HCT116 (cell line): ENCODE measurements around the gene PDE6H. TPM values are rescaled to one million over a fixed set of nuclear protein-coding genes. Genes with fewer than 3 reads are reported as not detected.

Experiments used
- ATAC-seq: fragments of 200-7000 bp; cut with Tn5 transposase; 2 replicates; pipeline ENCODE4 v1.9.1; 2020; ENCODE audit warnings: mild to moderate bottlenecking, moderate library complexity
- BruUV-seq: library from RNA; stranded (reverse); fragments of 400-500 nt; replicated peaks from 2 replicates; lab custom pipeline; 2021; lab: Mats Ljungman, UMichigan
- CTCF ChIA-PET: fragments of 300-600 bp; sonication (Branson Sonifier 250); formaldehyde crosslinking; loops from one replicate; lab custom pipeline; 2021; ENCODE audit warnings: antibody characterized with exemption; lab: Charles Lee
- POLR2A ChIA-PET: fragments of 300-600, 350-600 bp; sonication (Branson Sonifier 250); formaldehyde crosslinking; loops from one replicate; lab custom pipeline; 2021; ENCODE audit warnings: antibody characterized with exemption; lab: Charles Lee
- RAD21 ChIA-PET, 2 experiments: fragments of 300-600 bp; sonication (Branson Sonifier 250); formaldehyde crosslinking; loops; one replicate each; lab custom pipeline; 2023; ENCODE audit warnings: low total read pairs in 2 of 2; ENCODE audit not compliant: uncharacterized antibody in 2 of 2, unreplicated experiment in 2 of 2, low non-redundant PET in 1 of 2; lab: Charles Lee
- DNase-seq: peaks from one replicate; pipeline ENCODE4 v3.0.0-alpha.2; 2010; ENCODE audit warnings: low read depth, low spot score
- H2AFZ ChIP-seq: fragments of 200-600 bp; shearing (Covaris generic), sonication (generic); 2 replicates; pipeline ENCODE4 v1.6.1; 2017; ENCODE audit warnings: low read depth, mixed run types, mixed read lengths, antibody characterized with exemption, low read length; ENCODE audit not compliant: poor library complexity, severe bottlenecking
- H3K27ac ChIP-seq: 2 replicates; pipeline ENCODE4 v1.5.1; 2012; ENCODE audit warnings: low read depth, low read length
- H3K27me3 ChIP-seq: fragments of 200-600 bp; sonication (generic); 2 replicates; pipeline ENCODE4 v1.6.1; 2016; ENCODE audit warnings: mixed run types, low read length, mixed read lengths; ENCODE audit not compliant: insufficient read depth
- H3K36me3 ChIP-seq, 2 experiments: fragments of 200-500 bp in 1 of 2; fragments of 200-600 bp in 1 of 2; sonication (Bioruptor generic) in 1 of 2; sonication (generic) in 1 of 2; 2 replicates each; pipeline versions ENCODE4 v1.5.1 to v1.6.1; 2014 to 2016; ENCODE audit warnings: low read length in 2 of 2, inconsistent platforms in 1 of 2, mixed read lengths in 1 of 2, mixed run types in 1 of 2; ENCODE audit not compliant: insufficient read depth in 2 of 2, control insufficient read depth in 1 of 2
- H3K4me1 ChIP-seq, 2 experiments: fragments of 200-600 bp in 1 of 2; sonication (generic) in 1 of 2; 2 replicates each; pipeline versions ENCODE4 v1.5.1 to v1.6.1; 2012 to 2017; ENCODE audit warnings: low read length in 2 of 2, inconsistent platforms in 1 of 2, mild to moderate bottlenecking in 1 of 2, mixed read lengths in 1 of 2, mixed run types in 1 of 2, moderate library complexity in 1 of 2; ENCODE audit not compliant: insufficient read depth in 2 of 2, control insufficient read depth in 1 of 2
- H3K4me2 ChIP-seq: fragments of 200-600 bp; sonication (generic); 2 replicates; pipeline ENCODE4 v1.6.1; 2017; ENCODE audit warnings: mixed run types, low read length, mixed read lengths
- H3K4me3 ChIP-seq, 2 experiments: fragments of 200-600 bp in 1 of 2; sonication (generic) in 1 of 2; replicated peaks in 1 of 2; 2 replicates each; pipeline ENCODE4 v1.5.1; 2011 to 2016; ENCODE audit warnings: low read length in 2 of 2, control low read depth in 1 of 2, low read depth in 1 of 2, mild to moderate bottlenecking in 1 of 2, mixed read lengths in 1 of 2, mixed run types in 1 of 2
- H3K79me2 ChIP-seq: fragments of 200-600 bp; sonication (generic); 2 replicates; pipeline ENCODE4 v1.6.1; 2017; ENCODE audit warnings: mild to moderate bottlenecking, mixed run types, low read length, moderate library complexity, mixed read lengths; ENCODE audit not compliant: insufficient read depth
- H3K9ac ChIP-seq: fragments of 200-600 bp; sonication (generic); 2 replicates; pipeline ENCODE4 v1.6.1; 2016; ENCODE audit warnings: low read length, mixed read lengths
- H3K9me2 ChIP-seq: fragments of 200-600 bp; sonication (generic), shearing (Covaris generic); 2 replicates; pipeline ENCODE4 v1.6.1; 2017; ENCODE audit warnings: mixed run types, mild to moderate bottlenecking, moderate library complexity; ENCODE audit not compliant: insufficient read depth
- H3K9me3 ChIP-seq, 2 experiments: fragments of 200-500 bp in 1 of 2; fragments of 200-600 bp in 1 of 2; sonication (Bioruptor generic) in 1 of 2; sonication (generic) in 1 of 2; 2 replicates each; pipeline ENCODE4 v1.6.1; 2014 to 2017; ENCODE audit warnings: low read length in 2 of 2, mixed read lengths in 2 of 2, inconsistent platforms in 1 of 2, low read depth in 1 of 2, mild to moderate bottlenecking in 1 of 2, mixed run types in 1 of 2, moderate library complexity in 1 of 2; ENCODE audit not compliant: control insufficient read depth in 1 of 2, insufficient read depth in 1 of 2
- H4K20me1 ChIP-seq: fragments of 200-600 bp; sonication (generic), shearing (Covaris generic); 2 replicates; pipeline ENCODE4 v1.6.1; 2017; ENCODE audit warnings: mixed run types, mild to moderate bottlenecking, moderate library complexity; ENCODE audit not compliant: insufficient read depth
- ATF3 ChIP-seq: IDR thresholded peaks from 2 replicates; pipeline ENCODE4 v1.6.1; 2012
- CEBPB ChIP-seq: IDR thresholded peaks from 2 replicates; pipeline ENCODE4 v1.6.1; 2012; ENCODE audit warnings: low read depth
- FOSL1 ChIP-seq: IDR thresholded peaks from 2 replicates; pipeline ENCODE4 v1.6.1; 2012; ENCODE audit warnings: low read depth
- JUND ChIP-seq: IDR thresholded peaks from 2 replicates; pipeline ENCODE4 v1.6.1; 2012
- RAD21 ChIP-seq: IDR thresholded peaks from 2 replicates; pipeline ENCODE4 v1.6.1; 2012; ENCODE audit warnings: low read depth, mild to moderate bottlenecking
- REST ChIP-seq: IDR thresholded peaks from 2 replicates; pipeline ENCODE4 v1.6.1; 2012; ENCODE audit warnings: low read depth
- ZNF274 ChIP-seq: fragments of 200-500 bp; sonication (Bioruptor generic); IDR thresholded peaks from 2 replicates; pipeline ENCODE4 v1.6.1; 2014; ENCODE audit warnings: mild to moderate bottlenecking, low read depth, low read length, inconsistent platforms
- intact Hi-C: fragments of 100-400 bp; cut with micrococcal nuclease; formaldehyde crosslinking; loops from 2 replicates; pipeline ENCODE4 v1.10.0; 2022
- total RNA-seq: library from RNA; stranded (reverse); gene quantifications from one replicate; pipeline ENCODE4 v1.2.1, GENCODE V29; 2021; ENCODE audit not compliant: unreplicated experiment

The PDE6H gene
- total RNA-seq, 1 experiment from 2014 or later = not detected

- Histone ChIP-seq H3K36me3 (no peaks in the 10 kb centered on the region), H3K27ac (no peak overlapping the region), H3K9me2 (0 out of 2 replicates have a peak, but pooled peaks cover 3% of the 10 kb centered on the region), H4K20me1 (no peaks in the 10 kb centered on the region), H3K79me2 (no peaks in the 10 kb centered on the region), H3K9me3 (no peaks in the 10 kb centered on the region), H3K27me3 (no peaks in the 10 kb centered on the region), H3K4me2 (no peak overlapping the region), H3K9ac (no peak overlapping the region), H3K4me1 (no peaks in the 10 kb centered on the region), H2AFZ (no peak overlapping the region), H3K4me3 (no peak overlapping the region)
- no peak for ATAC-seq
- intact Hi-C loops = no loop called here
- no peak for DNase-seq
- ChIA-PET POLR2A (no interaction called here), CTCF (no interaction called here), RAD21 (no interaction called here)
- TF ChIP-seq FOSL1 = no peak
- TF ChIP-seq RAD21 = no peak
- no peak for TF ChIP-seq ZNF274
- no peak for TF ChIP-seq ATF3
- TF ChIP-seq REST = no peak
- TF ChIP-seq CEBPB = no peak
- TF ChIP-seq JUND = no peak
- no TSS peak for BruUV-seq
Measured at GRCh38 chr12:14942196-14942931, 30.5 kb upstream of the PDE6H start.
